Bronchial epithelial cell (primary cell): ENCODE data around the gene USP48. TPM values are rescaled to one million over a fixed set of nuclear protein-coding genes. Genes with fewer than 3 reads are reported as not detected.

Experiments used
- DNase-seq: peaks from one replicate; pipeline ENCODE4 v3.0.0-alpha.2; 2010; ENCODE audit warnings: low read depth
- FAIRE-seq: peaks from 2 replicates; lab custom pipeline; 2011; peaks lifted over from hg19 to GRCh38; lab: Jason Lieb, UNC
- H3K27me3 ChIP-seq: 2 replicates; pipeline ENCODE4 v1.5.1; 2011; ENCODE audit warnings: low read length; ENCODE audit not compliant: control insufficient read depth, insufficient read depth
- H3K36me3 ChIP-seq: 2 replicates; pipeline ENCODE4 v1.5.1; 2011; ENCODE audit warnings: low read length; ENCODE audit not compliant: control insufficient read depth, insufficient read depth
- H3K4me3 ChIP-seq: 2 replicates; pipeline ENCODE4 v1.5.1; 2011; ENCODE audit warnings: mild to moderate bottlenecking, low read depth, low read length, control low read depth
- total RNA-seq: library from RNA; depleted of rRNA; stranded (reverse); fragments of >200 nt; gene quantifications from 2 replicates; pipeline ENCODE4 v1.2.1, GENCODE V29; 2014
- TF ChIP-seq, protein P1 (sequence below): IDR thresholded peaks from 2 replicates; pipeline ENCODE4 v1.5.1; 2011; ENCODE audit warnings: mild to moderate bottlenecking, moderate library complexity, low read length, control low read depth, inconsistent platforms; ENCODE audit not compliant: insufficient read depth, severe bottlenecking

USP48 gene
- total RNA-seq, 1 donor from 2014 or later = 23.4 TPM

DNA sequence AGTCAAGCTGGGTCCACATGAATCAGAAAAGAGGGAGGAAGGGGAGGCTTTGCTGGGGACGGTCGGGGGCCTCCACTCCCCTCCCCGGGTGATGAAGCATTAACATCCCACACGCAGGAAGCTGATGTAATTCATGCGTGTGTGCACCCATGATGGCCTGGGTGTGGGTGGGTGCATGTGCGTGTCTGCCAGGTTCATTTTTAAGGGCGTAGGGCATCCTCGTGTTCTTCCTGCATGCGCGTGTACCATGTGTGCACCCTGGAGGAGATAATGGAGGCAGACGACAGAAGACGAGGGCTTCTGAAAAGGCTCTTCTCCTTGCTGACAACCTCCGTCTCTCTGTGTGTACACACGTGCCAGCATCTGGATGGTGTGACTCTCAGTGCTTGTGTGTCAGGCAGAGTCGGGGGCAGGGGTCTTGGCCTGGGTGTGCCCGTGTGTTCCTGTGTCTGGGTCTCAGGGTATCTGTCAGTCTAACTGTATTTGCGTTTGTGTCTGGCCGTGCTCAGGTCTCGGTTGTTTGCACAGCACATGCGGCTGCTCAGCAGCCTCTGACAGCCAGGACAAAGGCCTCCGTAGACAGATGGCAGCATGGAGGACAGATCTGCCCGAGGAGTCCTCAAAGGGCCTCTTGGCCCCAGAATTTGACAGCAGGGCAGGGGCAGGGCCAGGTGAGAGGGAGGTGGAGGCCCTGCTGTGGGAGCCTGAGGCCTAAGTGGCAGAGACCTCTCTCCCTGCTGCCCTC, 116.2 kb downstream of the USP48 start:
- TF ChIP-seq, protein P1, sequence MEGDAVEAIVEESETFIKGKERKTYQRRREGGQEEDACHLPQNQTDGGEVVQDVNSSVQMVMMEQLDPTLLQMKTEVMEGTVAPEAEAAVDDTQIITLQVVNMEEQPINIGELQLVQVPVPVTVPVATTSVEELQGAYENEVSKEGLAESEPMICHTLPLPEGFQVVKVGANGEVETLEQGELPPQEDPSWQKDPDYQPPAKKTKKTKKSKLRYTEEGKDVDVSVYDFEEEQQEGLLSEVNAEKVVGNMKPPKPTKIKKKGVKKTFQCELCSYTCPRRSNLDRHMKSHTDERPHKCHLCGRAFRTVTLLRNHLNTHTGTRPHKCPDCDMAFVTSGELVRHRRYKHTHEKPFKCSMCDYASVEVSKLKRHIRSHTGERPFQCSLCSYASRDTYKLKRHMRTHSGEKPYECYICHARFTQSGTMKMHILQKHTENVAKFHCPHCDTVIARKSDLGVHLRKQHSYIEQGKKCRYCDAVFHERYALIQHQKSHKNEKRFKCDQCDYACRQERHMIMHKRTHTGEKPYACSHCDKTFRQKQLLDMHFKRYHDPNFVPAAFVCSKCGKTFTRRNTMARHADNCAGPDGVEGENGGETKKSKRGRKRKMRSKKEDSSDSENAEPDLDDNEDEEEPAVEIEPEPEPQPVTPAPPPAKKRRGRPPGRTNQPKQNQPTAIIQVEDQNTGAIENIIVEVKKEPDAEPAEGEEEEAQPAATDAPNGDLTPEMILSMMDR = no peak
- Histone ChIP-seq H3K4me3 (no peak overlapping the region), H3K27me3 (peaks cover 9% of the 10 kb centered on the region), H3K36me3 (no peaks in the 10 kb centered on the region)
- FAIRE-seq = no peak
- DNase-seq = no peak

DNA sequence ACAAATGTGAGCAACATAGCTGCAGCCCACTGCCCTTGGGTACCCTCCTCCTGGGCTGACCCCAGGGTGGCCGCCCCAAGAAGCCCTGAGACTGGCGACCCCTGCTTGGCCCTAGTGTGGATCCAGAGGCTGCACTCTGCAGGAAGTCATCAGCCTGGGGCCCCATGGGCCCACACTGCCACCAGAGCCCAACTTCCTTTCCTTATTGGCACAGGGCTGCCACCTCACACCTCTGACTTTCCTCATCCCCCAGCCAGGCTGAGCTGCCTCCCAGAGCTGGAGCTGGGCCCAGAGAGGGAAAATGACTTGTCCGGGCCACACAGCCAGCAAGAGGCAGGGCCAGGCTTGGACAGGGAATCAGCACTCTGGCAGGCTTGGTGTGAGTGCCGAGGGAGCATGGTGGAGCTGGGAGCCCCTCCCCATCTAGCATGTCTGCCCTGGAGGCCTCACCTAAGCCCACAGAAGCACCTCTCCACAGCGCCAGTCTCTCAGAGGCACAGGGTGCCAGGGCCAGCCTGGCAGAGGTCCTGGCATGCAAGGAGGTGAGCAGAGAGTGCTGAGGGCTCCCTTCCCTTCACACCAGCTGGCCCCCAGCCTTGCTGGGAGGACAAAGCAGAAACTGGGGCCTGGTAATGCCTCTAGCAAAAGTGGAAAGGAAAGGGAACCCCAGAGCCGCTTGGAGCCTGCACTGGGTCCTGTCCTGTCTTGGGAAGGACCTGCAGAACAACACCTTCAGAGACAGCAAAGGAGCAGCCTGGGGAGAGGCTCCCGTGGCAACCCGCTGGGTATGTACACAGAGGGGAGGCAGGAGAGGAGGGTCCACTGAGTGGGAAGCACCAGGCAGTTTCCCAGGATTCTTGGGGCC, 117.0 kb downstream of the USP48 start:
- H3K36me3 ChIP-seq = no peaks in the 10 kb centered on the region
- H3K27me3 ChIP-seq = peaks cover 9% of the 10 kb centered on the region
- FAIRE-seq (no peak), DNase-seq (peak; percentile 20)
- TF ChIP-seq, protein P1 = no peak
- H3K4me3 ChIP-seq = no peak overlapping the region

DNA sequence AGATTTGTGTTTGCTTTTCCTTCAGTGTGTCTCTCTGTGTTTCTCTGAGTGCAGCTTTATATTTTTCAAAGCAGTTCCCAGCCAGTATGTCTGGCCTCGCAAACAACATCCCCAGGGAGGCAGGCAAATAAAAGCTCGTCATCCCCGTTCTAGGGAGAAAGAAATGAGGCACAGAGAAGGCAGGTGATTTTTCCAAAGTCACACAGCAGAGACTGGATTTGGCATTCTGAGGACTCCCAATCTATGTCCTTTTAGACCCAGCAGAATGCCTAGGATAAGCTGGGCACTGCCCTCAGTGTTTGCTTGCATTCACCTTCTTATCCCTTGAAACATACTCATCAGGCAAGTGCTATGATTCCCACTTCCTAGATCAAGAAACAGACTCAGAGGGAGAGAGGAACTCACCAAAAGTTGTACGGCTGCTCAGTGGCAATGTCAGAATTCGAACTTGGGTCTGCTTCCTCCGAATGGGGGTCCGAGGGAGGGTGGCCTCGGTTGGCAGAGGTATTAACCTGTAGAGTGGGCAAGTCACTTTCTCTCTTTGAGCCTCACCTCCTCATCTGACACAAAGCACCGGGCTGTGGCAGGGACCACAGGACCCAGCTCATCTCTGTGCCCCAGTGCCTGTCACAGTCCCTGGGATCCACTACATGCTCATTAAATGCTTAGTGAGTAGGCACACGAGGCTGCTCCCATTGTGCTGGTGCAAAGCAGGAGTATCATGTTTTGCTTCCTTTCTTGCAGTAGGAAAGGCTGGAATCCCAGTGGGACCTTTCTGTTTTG, 118.0 kb downstream of the USP48 start:
- Histone ChIP-seq H3K27me3 (peaks cover 10% of the 10 kb centered on the region), H3K36me3 (no peaks in the 10 kb centered on the region), H3K4me3 (no peak overlapping the region)
- TF ChIP-seq, protein P1 = no peak
- FAIRE-seq (peak; percentile 52), DNase-seq (no peak)

DNA sequence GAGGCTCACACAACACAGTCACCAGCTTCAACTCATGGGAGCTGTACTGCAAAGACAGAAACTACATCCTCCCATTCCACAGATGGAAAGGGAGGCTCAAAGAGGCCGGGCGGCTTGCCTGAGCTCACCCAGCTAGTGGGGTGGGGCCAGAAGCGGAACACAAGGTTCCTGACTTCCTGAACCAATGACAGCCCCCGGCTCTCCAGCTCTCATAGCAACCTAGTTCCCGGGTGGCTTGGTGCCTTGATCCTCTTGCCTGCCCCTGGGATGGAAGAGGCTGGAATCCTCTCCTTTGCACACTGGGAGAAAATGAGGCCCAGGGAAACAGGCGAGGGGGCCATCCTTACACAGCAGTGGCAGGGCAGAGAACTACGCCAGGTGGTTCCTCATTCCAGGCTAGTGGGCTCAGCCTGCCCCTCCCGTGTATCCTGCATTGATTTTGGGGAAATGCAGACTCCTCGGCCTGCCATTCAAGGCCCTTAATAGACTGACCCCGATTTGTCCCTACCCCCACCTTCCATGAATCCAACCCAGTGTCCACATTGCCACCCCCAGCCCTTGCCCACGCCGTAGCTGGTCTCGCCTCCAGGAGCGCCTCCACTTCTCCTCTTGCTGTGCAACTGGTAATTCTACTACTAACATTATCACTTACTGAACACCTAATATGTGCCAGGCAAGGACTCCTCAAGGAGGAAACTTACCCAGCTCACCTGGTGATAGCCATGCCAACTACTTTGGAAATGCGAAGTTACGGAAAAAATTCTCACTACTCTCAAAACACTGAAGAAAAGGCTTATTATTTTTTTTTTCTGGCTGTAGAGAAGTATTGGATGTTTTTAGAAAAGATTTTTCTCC, 118.8 kb downstream of the USP48 start:
- no peak for DNase-seq
- H3K4me3 ChIP-seq = no peak overlapping the region
- FAIRE-seq = no peak
- peaks cover 16% of the 10 kb centered on the region for H3K27me3 ChIP-seq
- TF ChIP-seq, protein P1 = no peak
- no peaks in the 10 kb centered on the region for H3K36me3 ChIP-seq
